Globus pallidus (tissue), 1 donor: ENCODE data around the gene DPH7.
"Not testable (repeated sequence)": the region's sequence is repeated elsewhere in the genome, so short reads cannot be mapped to it uniquely, and the experiment has no call there.

ENCODE experiments used
- DNase-seq: peaks from one replicate; pipeline ENCODE4 v3.0.0-alpha.2; 2015; ENCODE audit warnings: low spot score

Gene DPH7

DNA sequence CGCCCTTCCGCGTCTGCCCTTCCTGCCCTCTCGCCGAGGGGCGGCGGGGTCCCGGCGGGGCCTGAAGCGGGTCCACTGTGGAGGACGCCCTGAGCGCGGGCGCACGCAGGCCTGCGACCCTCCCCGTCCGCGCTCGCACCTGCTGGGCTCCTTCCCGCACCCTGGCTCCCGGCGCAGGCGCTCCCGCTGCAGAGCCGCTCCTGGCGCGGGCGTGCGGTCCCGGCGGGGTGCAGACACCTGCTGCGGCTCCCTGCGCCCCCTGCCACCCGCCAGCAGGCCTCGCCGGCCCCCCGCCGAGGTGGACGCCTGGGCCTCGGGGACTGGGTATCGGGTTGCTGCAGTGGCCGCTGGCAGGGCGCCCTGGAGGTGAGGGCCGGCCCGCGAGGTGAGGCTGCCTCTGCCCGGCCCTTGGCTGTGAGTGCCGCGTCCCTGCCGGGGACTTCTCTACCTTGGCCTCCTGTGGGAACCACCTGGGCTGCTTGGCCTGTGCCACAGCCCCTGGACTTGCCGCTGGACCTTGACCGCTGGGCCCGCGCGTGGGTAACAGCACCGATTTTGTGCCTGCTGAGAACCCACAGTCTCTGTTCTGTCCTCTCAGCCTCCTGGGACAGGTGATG is 27.4 kb upstream of the DPH7 start:
- no peak for DNase-seq

GRCh38 chr9:137605121-137606004 is 26.6 kb upstream of the DPH7 start, which contains the start of gene ARRDC1:
TSS of gene ARRDC1 (plus strand) at chr9:137605686. CDS start at chr9:137605718, 32 bp downstream.
- peak; percentile 92 for DNase-seq

GRCh38 chr9:137604345-137605086 is 25.8 kb upstream of the DPH7 start:
- DNase-seq, result no peak

DNA sequence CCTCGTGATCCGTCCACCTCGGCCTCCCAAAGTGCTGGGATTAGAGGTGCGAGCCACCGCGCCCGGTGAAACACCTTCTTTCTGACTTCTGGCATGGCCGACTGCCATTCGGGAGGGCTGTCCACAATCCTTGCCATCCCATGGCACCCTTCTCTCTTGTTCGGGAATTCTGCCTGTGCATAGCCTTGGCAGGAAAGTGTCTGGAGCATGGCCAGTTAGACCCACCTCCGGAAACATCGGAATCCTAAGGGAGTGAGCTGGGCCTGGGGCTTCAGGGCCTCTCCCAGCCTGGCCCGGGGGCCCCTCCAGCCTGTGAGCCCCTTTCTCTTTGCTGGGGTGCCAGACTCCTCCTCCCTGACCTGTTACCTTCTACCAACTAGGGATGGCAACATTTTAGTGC is 25.2 kb upstream of the DPH7 start:
- no peak for DNase-seq

DNA sequence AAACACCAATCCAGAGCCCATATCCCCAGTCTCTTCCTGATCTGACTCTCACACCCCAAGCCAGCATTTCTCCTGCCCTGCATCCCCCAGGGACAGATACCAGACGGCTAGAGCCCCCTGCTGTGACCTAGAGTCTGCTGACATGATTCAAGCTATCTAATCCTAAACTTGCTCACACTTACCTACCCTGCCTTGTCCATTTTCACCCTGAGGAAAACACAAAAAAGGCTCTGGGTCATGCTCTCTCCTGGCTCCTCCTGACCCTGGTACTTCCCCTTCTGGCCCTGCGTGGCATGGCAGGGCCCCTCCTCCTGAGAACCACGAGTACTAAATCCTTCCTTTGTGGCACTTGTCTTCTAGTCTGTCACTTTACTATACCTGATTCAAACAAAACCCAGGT is 23.9 kb upstream of the DPH7 start:
- DNase-seq, result no peak

- DNase-seq, result no peak
Measured at GRCh38 chr9:137598943-137599342, 20.2 kb upstream of the DPH7 start.

DNA sequence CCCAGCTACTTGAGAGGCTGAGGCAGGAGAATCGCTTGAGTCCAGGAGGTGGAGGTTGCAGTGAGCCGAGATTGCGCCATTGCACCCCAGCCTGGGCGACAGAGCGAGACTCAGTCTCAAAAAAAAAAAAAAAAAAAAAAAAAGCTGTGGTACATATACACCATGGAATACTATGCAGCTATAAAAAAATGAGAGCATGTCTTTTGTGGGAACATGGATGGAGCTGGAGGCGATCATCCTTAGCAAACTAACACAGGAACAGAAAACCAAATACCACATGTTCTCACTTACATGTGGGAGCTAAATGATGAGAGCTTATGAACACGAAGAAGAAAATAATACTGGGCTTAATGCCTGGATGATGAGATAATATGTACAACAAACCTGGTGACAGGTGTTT is 17.9 kb upstream of the DPH7 start:
- DNase-seq, result not testable (repeated sequence)

DNA sequence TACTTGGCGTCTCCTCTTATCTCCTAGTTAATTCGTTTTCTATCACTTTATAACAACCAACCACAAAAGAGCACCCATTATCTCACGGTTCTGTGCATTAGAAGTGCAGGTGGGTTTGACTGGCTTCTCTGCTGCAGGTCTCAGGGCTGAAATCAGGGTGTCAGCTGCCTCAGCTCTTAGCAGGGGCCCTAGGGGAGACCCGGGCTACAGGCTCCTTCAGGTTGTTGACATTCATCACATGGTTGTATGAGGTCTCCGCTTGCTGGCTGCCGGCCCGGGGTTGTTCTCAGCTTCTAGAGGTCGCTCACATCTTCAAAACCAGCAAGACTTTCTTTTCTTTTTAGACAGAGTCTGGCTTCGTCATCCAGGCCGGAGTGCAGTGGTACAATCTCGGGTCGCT is 14.5 kb upstream of the DPH7 start:
- no peak for DNase-seq

DNA sequence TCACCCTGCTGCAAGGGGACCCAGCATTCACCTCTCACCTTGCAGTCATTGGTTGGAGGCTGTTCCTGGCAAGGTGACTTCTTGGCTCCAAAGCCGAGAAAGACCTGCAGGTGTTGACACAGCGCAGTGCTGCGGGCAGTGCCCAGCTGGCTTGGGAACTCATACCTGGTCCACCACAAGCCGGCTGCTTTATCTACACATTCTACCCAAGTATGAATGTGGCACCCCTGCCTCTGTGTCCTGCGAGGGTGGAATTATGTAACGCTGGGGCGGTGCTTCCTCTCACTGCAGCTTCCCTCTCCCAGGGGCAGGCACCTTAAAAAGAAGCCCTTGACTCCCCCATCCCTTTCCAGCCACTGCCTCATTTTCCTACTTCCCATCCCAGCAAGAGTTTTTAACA is 14.0 kb upstream of the DPH7 start:
- DNase-seq, result no peak

DNA sequence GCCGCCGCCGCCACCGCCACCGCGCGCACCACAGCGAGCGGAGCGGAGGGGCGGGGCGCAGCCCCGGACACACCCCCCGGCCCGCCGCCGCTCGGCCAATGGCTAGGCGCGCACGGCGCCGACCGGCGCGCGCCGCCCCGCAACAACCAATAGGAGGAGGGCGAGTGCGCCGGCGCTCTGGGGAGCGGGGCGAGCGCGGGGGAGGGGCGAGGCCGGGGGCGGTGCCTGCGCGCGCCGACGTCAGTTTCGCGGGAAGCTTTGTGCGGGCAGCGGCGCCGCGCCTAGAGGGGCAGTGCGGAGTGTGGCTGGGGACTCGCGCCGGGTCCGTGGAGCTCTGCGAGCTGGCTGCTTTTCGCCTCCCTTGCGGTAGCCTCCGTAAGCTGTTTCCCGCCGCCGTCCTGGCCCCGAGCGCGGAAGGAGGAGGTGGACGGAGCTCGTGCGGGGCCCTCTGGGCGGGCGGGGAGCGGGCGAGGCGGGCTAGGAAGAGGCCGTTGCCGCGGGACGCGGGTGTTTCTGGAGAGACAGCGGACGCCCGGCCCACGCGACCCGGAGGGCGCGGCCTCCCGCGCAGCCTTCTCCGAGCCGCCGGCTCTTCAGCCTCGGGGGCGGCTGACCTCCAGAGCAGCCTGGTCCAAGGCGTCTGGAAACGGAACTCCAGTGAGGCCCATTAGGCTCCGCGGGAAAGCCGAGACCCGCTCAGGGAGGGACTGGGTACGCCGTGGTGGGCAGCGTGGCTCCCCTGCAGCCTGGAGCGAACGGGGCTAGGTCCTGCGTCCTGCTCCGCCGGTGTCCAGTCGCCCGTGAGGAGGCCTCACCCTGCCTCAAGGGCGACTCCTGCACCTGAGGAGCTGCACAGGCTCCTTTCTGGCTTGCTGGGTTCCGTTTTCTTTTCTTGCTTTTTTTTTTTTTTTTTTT is 12.0 kb upstream of the DPH7 start, which contains the start of gene ZMYND19:
Gene ZMYND19 (minus strand): TSS at position 44 of the 915 bp plus-strand sequence. CDS start 249 bp downstream, outside the sequence.
- DNase-seq, result peak; percentile 80

DNA sequence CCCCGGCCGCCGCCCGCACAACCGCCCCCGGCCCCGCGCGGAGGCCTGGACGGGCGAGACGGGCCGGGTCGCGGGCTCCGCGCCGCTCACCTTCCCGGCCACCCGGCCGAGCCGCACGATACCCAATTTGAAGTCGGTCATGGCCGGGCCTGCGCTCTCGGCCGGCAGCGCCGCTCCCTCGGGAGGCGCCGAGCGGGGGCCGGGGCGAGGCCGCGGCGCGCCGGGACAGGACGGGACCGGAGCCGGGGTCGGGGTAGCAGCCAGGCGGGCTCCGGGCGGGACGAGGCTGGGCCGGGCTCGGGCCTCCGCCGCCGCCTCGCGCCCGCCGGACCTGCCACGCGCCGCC is 11.4 kb upstream of the DPH7 start:
- DNase-seq, result no peak

- DNase-seq, result no peak
Measured at GRCh38 chr9:137589441-137590122, 10.9 kb upstream of the DPH7 start.

GRCh38 chr9:137588891-137589290 is 10.2 kb upstream of the DPH7 start:
- DNase-seq, result no peak

GRCh38 chr9:137588311-137588710 is 9.6 kb upstream of the DPH7 start:
- DNase-seq, result no peak

DNA sequence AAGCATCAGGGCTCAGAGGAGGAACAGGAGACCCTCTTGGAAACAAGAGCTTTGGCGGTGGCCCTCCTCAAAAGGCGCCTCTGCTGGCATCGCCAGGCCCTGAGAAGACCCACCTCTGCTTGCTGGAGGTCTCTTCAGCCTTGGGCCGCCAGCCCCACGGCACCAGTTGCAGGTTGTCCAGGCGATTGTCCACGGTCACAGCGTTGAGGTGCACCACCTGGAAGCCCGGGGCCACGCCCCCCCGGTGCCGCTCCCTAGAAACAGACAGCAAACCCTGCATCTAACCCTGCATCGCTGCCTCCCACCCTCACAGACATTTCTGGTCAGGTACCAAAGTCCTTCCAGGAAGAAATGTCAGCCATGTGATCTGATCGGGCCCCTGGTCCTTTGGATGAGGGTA is 8.1 kb upstream of the DPH7 start:
- DNase-seq, result no peak

DNA sequence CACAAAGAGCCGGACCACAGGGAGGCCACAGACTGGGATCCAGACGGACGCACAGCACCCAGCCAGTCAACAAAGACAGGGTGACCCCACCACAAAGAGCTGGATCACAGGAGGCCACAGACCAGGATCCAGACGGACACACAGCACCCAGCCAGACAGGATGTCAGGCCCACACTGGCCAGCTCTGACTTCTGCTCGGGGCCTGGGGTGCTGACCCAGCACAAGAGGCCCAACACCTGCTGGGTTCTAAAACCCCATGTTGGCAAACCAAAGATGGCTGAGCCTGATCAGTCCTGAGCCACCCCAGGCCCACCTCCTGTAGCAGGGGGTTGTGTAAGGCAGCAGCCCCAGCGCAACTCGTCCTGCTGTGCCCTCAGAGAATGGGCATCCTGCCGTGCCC is 5.2 kb upstream of the DPH7 start:
- no peak for DNase-seq

GRCh38 chr9:137583347-137583746 is 4.6 kb upstream of the DPH7 start:
- DNase-seq, result no peak

- no peak for DNase-seq
Measured at GRCh38 chr9:137582286-137582860, 3.6 kb upstream of the DPH7 start.

- no peak for DNase-seq
Measured at GRCh38 chr9:137581361-137582285, 2.9 kb upstream of the DPH7 start.

- no peak for DNase-seq
Measured at GRCh38 chr9:137580954-137581322, 2.2 kb upstream of the DPH7 start.
